Stimulated activated CD8-positive, alpha-beta memory T cell treated with anti-CD3 and anti-CD28 coated beads, Interleukin-2, amount 100 ng/mL, for 1 hour (primary cell): ENCODE data around the gene CYP24A1.
A peak's percentile ranks its signal among the peaks of the same experiment; 100 is the strongest.

Source experiments
- DNase-seq, 2 donors: peaks; one replicate each; pipeline ENCODE4 v3.0.0-alpha.2; 2020; ENCODE audit warnings: low read depth in 2 of 2

The CYP24A1 gene

GRCh38 chr20:54173653-54174456 is at the start of gene CYP24A1:
Gene CYP24A1 (minus strand): TSS chr20:54173986. CDS start chr20:54173579, 407 bp downstream.
- no peak for DNase-seq

- no peak for DNase-seq
Measured at GRCh38 chr20:54223285-54223684, 49.5 kb upstream of the CYP24A1 start.

GRCh38 chr20:54221996-54222890 is 48.5 kb upstream of the CYP24A1 start:
- DNase-seq = no peak

GRCh38 chr20:54221353-54221752 is 47.6 kb upstream of the CYP24A1 start:
- no peak for DNase-seq

- no peak for DNase-seq
Measured at GRCh38 chr20:54220722-54221121, 46.9 kb upstream of the CYP24A1 start.

- no peak for DNase-seq
Measured at GRCh38 chr20:54219751-54220426, 46.1 kb upstream of the CYP24A1 start.

- DNase-seq = no peak
Measured at GRCh38 chr20:54218470-54218869, 44.7 kb upstream of the CYP24A1 start.

GRCh38 chr20:54217762-54218161 is 44.0 kb upstream of the CYP24A1 start:
- DNase-seq = no peak

- no peak for DNase-seq
Measured at GRCh38 chr20:54215157-54215789, 41.5 kb upstream of the CYP24A1 start.

GRCh38 chr20:54214566-54214965 is 40.8 kb upstream of the CYP24A1 start:
- no peak for DNase-seq

GRCh38 chr20:54212871-54213270 is 39.1 kb upstream of the CYP24A1 start:
- DNase-seq = no peak

GRCh38 chr20:54212226-54212625 is 38.4 kb upstream of the CYP24A1 start:
- no peak for DNase-seq

GRCh38 chr20:54209216-54209813 is 35.5 kb upstream of the CYP24A1 start:
- no peak for DNase-seq

GRCh38 chr20:54208548-54209176 is 34.9 kb upstream of the CYP24A1 start:
- DNase-seq = peak in 1 of 2 donors; percentile 0

- DNase-seq = peak; percentile 54 to 61
Measured at GRCh38 chr20:54207743-54208547, 34.2 kb upstream of the CYP24A1 start, which contains the start of gene PFDN4. Gene PFDN4 (plus strand): TSS chr20:54208087. CDS start chr20:54208101, 14 bp downstream.

- no peak for DNase-seq
Measured at GRCh38 chr20:54207053-54207742, 33.4 kb upstream of the CYP24A1 start.

GRCh38 chr20:54205450-54205849 is 31.7 kb upstream of the CYP24A1 start:
- DNase-seq = no peak

GRCh38 chr20:54204481-54204880 is 30.7 kb upstream of the CYP24A1 start:
- no peak for DNase-seq

- DNase-seq = no peak
Measured at GRCh38 chr20:54204063-54204462, 30.3 kb upstream of the CYP24A1 start.
